Caki2 (cell line): Measurements from ENCODE around the gene ARHGAP8. TPM values are rescaled to one million over a fixed set of nuclear protein-coding genes. Genes with fewer than 3 reads are reported as not detected.
"Not testable (repeated sequence)": the region's sequence is repeated elsewhere in the genome, so short reads cannot be mapped to it uniquely, and the experiment has no call there.

ENCODE experiments used
- DNase-seq: peaks from one replicate; pipeline ENCODE4 v3.0.0-alpha.2; 2015; ENCODE audit warnings: low read depth
- in situ Hi-C: cut with HindIII; loops from 2 replicates; pipeline ENCODE4 v1.10.0; 2016; ENCODE audit warnings: low sequenced_read_pairs, low pct_unique_long_range_greater_than_20kb, mixed read lengths
- total RNA-seq: library from RNA; depleted of rRNA; stranded (reverse); fragments of >200 nt; shearing (Covaris generic); gene quantifications from 2 replicates; pipeline ENCODE4 v1.2.3, GENCODE V29; 2014; ENCODE audit warnings: low replicate concordance

ARHGAP8 gene
- total RNA-seq, 1 experiment from 2014 or later = 7.7 TPM

GRCh38 chr22:44786610-44787009 is 34.2 kb downstream of the ARHGAP8 start:
- in situ Hi-C loops = no loop called here
- DNase-seq = no peak

GRCh38 chr22:44787832-44788231 is 35.5 kb downstream of the ARHGAP8 start:
- in situ Hi-C loops = no loop called here
- no peak for DNase-seq

- DNase-seq = no peak
- in situ Hi-C loops = no loop called here
Observed at GRCh38 chr22:44793106-44793505, 40.7 kb downstream of the ARHGAP8 start.

GRCh38 chr22:44793506-44794172 is 41.3 kb downstream of the ARHGAP8 start:
- in situ Hi-C loops = no loop called here
- DNase-seq = no peak

GRCh38 chr22:44795701-44796630 is 43.6 kb downstream of the ARHGAP8 start:
- DNase-seq = no peak
- in situ Hi-C loops = no loop called here

- DNase-seq = no peak
- in situ Hi-C loops = no loop called here
Observed at GRCh38 chr22:44797181-44797725, 44.9 kb downstream of the ARHGAP8 start.

- in situ Hi-C loops = no loop called here
- no peak for DNase-seq
Observed at GRCh38 chr22:44799077-44799945, 46.9 kb downstream of the ARHGAP8 start.

- in situ Hi-C loops, DNase-seq: not testable (repeated sequence)
Observed at GRCh38 chr22:44799946-44800634, 47.7 kb downstream of the ARHGAP8 start.

- in situ Hi-C loops = no loop called here
Observed at GRCh38 chr22:44801476-44801875, 49.1 kb downstream of the ARHGAP8 start.

GRCh38 chr22:44802071-44802700 is 49.8 kb downstream of the ARHGAP8 start:
- no peak for DNase-seq
- in situ Hi-C loops = no loop called here

More at GRCh38 chr22:44801476-44801875, 49.1 kb downstream of the ARHGAP8 start:
- DNase-seq = no peak

GRCh38 chr22:44802956-44803355 is 50.6 kb downstream of the ARHGAP8 start:
- DNase-seq = no peak
- in situ Hi-C loops = no loop called here

GRCh38 chr22:44804327-44804726 is 52.0 kb downstream of the ARHGAP8 start:
- in situ Hi-C loops = no loop called here
- DNase-seq = no peak

- DNase-seq = no peak
- in situ Hi-C loops = no loop called here
Observed at GRCh38 chr22:44805711-44806110, 53.3 kb downstream of the ARHGAP8 start.

- in situ Hi-C loops = no loop called here
- no peak for DNase-seq
Observed at GRCh38 chr22:44807232-44807631, 54.9 kb downstream of the ARHGAP8 start.

- in situ Hi-C loops = no loop called here
Observed at GRCh38 chr22:44807915-44808690, 55.7 kb downstream of the ARHGAP8 start.

GRCh38 chr22:44809456-44809855 is 57.1 kb downstream of the ARHGAP8 start:
- DNase-seq = no peak
- in situ Hi-C loops = no loop called here

More at GRCh38 chr22:44807915-44808690, 55.7 kb downstream of the ARHGAP8 start:
- no peak for DNase-seq

GRCh38 chr22:44811141-44811540 is 58.8 kb downstream of the ARHGAP8 start:
- DNase-seq = no peak
- in situ Hi-C loops = no loop called here
